Fibroblast of the aortic adventitia (primary cell): ENCODE measurements around the gene ZNF407. TPM values are rescaled to one million over a fixed set of nuclear protein-coding genes. Genes with fewer than 3 reads are reported as not detected.

ENCODE experiments used
- DNase-seq: peaks from one replicate; pipeline ENCODE4 v3.0.0-alpha.2; 2010; ENCODE audit warnings: low read depth
- H3K4me3 ChIP-seq: 2 replicates; pipeline ENCODE4 v1.5.1; 2011; ENCODE audit warnings: low read depth, mild to moderate bottlenecking, control low read depth, low read length, moderate library complexity
- CTCF ChIP-seq: IDR thresholded peaks from 2 replicates; pipeline ENCODE4 v1.5.1; 2011; ENCODE audit warnings: mild to moderate bottlenecking, low read length, control low read depth, inconsistent platforms; ENCODE audit not compliant: insufficient read depth
- total RNA-seq: library from RNA; depleted of rRNA; stranded (reverse); fragments of >200 nt; gene quantifications from 2 replicates; pipeline ENCODE4 v1.2.3, GENCODE V29; 2012; ENCODE audit warnings: low replicate concordance

ZNF407 gene
- total RNA-seq, 1 donor = 21.7 TPM

- TF ChIP-seq CTCF = no peak
- H3K4me3 ChIP-seq = no peak overlapping the region
- DNase-seq = no peak
Observed at GRCh38 chr18:74733598-74733997, 135.9 kb downstream of the ZNF407 start.

GRCh38 chr18:74734013-74734444 lies 136.4 kb downstream of the ZNF407 start:
- H3K4me3 ChIP-seq = no peak overlapping the region
- no peak for TF ChIP-seq CTCF

GRCh38 chr18:74739926-74740325 lies 142.3 kb downstream of the ZNF407 start:
- peak; percentile 7 for DNase-seq
- no peak overlapping the region for H3K4me3 ChIP-seq
- no peak for TF ChIP-seq CTCF

More at GRCh38 chr18:74734013-74734444, 136.4 kb downstream of the ZNF407 start:
- DNase-seq = no peak

DNA sequence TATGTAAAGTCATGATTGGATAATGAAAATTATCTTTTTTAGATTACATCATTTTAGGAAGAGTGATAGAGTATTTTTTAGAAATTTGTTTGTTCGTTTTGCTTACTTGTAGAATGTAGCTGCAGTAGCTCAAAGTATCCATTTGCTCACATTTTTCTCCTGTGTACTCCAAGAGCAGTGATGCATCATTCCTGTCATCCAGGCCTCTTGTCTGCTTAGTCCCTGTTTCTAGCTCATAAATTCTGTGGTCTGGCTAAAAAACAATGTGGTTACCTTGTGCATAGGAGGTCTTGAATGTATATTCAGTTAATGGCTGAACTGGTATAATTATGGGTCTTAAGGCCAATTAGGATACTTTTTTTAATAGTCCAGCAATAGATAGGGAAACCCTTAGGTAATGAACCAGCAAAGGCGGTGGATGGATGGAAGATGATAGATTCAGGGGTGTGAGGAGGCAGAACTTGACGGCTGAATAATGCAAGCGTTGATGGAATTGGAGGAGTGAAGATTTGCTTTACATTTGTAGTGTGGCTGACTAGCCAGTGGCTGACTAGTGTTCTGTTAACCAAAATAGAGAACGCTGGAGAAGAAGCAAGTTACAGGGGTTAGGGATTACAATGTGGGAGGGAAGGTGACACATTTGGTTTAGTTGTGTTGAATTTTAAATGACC lies 145.0 kb downstream of the ZNF407 start:
- peak; percentile 24 for DNase-seq
- H3K4me3 ChIP-seq = no peak overlapping the region
- TF ChIP-seq CTCF = no peak

- no peak overlapping the region for H3K4me3 ChIP-seq
- TF ChIP-seq CTCF = no peak
- peak; percentile 71 for DNase-seq
Observed at GRCh38 chr18:74745633-74746403, 148.1 kb downstream of the ZNF407 start.

- TF ChIP-seq CTCF = no peak
- no peak overlapping the region for H3K4me3 ChIP-seq
- DNase-seq = no peak
Observed at GRCh38 chr18:74748809-74749208, 151.1 kb downstream of the ZNF407 start.

DNA sequence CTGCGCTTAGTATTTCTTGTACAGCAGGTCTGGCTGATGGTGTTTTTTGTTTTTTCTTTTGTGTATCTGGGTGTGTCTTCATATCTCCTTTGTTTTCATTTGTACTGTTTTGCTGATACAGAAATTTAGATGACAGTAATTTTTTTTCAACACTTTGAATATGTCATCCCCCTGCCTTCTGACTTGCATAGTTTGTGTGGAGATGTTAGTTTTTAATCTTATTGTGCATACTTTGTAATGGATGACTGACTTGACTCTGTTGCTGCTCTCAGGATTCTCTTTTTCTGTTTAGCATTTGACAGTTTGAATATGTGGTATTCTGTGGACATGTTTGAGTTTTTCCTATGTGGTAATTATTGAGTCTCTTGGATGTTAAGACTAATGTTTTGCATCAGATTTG lies 161.3 kb downstream of the ZNF407 start:
- H3K4me3 ChIP-seq = no peak overlapping the region
- no peak for DNase-seq
- no peak for TF ChIP-seq CTCF
